Gastrocnemius medialis (tissue), 4 donors: ENCODE data around the gene IQCK. TPM values are rescaled to one million over a fixed set of nuclear protein-coding genes. Genes with fewer than 3 reads are reported as not detected.

ENCODE experiments used
- ATAC-seq, 2 donors: fragments of 150-250 bp; one replicate each; pipeline ENCODE4 v1.9.1; 2016
- DNase-seq, 2 donors: peaks; one replicate each; pipeline ENCODE4 v3.0.0-alpha.2; 2019
- H3K27ac ChIP-seq, 4 donors: fragments of 200-600 bp; sonication (generic); 1 replicate in 1 of 4; 2 replicates in 3 of 4; pipeline ENCODE4 v1.5.1; 2016 to 2018; ENCODE audit warnings: mild to moderate bottlenecking in 2 of 4, moderate library complexity in 1 of 4
- H3K27me3 ChIP-seq, 3 donors: fragments of 200-600 bp; sonication (generic) in 2 of 3; 1 replicate in 1 of 3; 2 replicates in 2 of 3; pipeline versions ENCODE4 v1.5.1 to v1.6.0; 2016 to 2019; ENCODE audit warnings: mild to moderate bottlenecking in 1 of 3, moderate library complexity in 1 of 3
- H3K36me3 ChIP-seq, 2 donors: fragments of 200-600 bp; sonication (generic) in 1 of 2; one replicate each; pipeline ENCODE4 v1.5.1; 2017 to 2018
- H3K4me1 ChIP-seq, 2 donors: fragments of 200-600 bp; sonication (generic) in 1 of 2; one replicate each; pipeline ENCODE4 v1.5.1; 2016 to 2017; ENCODE audit warnings: mild to moderate bottlenecking in 2 of 2
- H3K4me3 ChIP-seq, 4 donors: fragments of 200-600 bp; sonication (generic) in 3 of 4; 1 replicate in 1 of 4; 2 replicates in 3 of 4; pipeline ENCODE4 v1.5.1; 2016 to 2019; ENCODE audit warnings: mild to moderate bottlenecking in 2 of 4
- H3K9me3 ChIP-seq, 3 donors: fragments of 200-600 bp; sonication (generic) in 2 of 3; 1 replicate in 1 of 3; 2 replicates in 2 of 3; pipeline ENCODE4 v1.5.1; 2016 to 2019
- POLR2A ChIP-seq, 2 donors: fragments of 450-650 bp; IDR thresholded peaks; one replicate each; pipeline ENCODE4 v1.6.1; 2017; ENCODE audit warnings: antibody characterized with exemption in 2 of 2, mild to moderate bottlenecking in 2 of 2, moderate library complexity in 2 of 2
- in situ Hi-C, 4 donors: fragments of 200-750 bp; cut with MboI; loops; one replicate each; pipeline versions ENCODE4 v1.15.0 to v1.8.0; 2017; ENCODE audit warnings: low sequenced_read_pairs in 4 of 4
- intact Hi-C: fragments of 100-400 bp; cut with DNase I; formaldehyde crosslinking; loops from one replicate; pipeline ENCODE4 v1.15.1; 2023; ENCODE audit warnings: low total_unique reads
- total RNA-seq, 4 donors: library from RNA; depleted of rRNA; stranded (reverse); fragments of >200 nt; gene quantifications; one replicate each; pipeline versions ENCODE4 v1.1.0 to v1.2.3, GENCODE V29; 2016
- TF ChIP-seq, protein P1 (sequence below), 5 experiments: fragments of 450-650 bp in 3 of 5; fragments of 200-600 bp in 2 of 5; sonication (generic) in 2 of 5; IDR thresholded peaks in 4 of 5; conservative IDR thresholded peaks in 1 of 5; 1 replicate in 4 of 5; 2 replicates in 1 of 5; pipeline ENCODE4 v1.5.1; 2016 to 2019; ENCODE audit warnings: antibody characterized with exemption in 5 of 5, mild to moderate bottlenecking in 3 of 5, moderate library complexity in 3 of 5

Gene IQCK
- total RNA-seq, 4 donors from 2014 or later: 8.3 to 17.3 (median 9.4) TPM

DNA sequence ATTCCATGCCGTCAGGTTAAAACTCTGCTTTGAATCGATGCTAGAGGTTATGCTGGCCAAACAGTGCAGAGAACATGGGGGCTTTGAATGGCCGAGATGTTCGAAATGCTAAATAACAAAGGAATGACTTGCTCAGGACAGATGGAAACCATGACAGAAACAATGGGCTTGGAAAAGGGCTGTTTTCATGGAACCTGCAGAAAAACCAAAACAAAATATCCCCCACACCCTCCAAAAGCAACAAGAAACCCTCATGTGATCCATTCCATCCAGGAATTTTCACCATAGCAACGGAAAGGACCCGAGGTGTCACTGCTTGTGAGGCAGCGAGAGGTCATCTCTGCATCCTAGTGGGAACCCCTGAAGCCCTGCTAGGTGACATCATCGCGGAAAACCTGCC, 141.1 kb downstream of the IQCK start:
- Histone ChIP-seq H3K27me3 (no peaks in the 10 kb centered on the region), H3K27ac (peak overlapping the region in 3 of 4 donors; percentile 47 to 76 (median 75)), H3K9me3 (no peaks in the 10 kb centered on the region), H3K4me1 (peaks cover 23 to 42% of the 10 kb centered on the region in 2 donors), H3K4me3 (no peak overlapping the region), H3K36me3 (peaks cover 0 to 32% of the 10 kb centered on the region in 2 donors)
- in situ Hi-C loops: no loop called here
- intact Hi-C loops: no loop called here
- TF ChIP-seq, protein P1, sequence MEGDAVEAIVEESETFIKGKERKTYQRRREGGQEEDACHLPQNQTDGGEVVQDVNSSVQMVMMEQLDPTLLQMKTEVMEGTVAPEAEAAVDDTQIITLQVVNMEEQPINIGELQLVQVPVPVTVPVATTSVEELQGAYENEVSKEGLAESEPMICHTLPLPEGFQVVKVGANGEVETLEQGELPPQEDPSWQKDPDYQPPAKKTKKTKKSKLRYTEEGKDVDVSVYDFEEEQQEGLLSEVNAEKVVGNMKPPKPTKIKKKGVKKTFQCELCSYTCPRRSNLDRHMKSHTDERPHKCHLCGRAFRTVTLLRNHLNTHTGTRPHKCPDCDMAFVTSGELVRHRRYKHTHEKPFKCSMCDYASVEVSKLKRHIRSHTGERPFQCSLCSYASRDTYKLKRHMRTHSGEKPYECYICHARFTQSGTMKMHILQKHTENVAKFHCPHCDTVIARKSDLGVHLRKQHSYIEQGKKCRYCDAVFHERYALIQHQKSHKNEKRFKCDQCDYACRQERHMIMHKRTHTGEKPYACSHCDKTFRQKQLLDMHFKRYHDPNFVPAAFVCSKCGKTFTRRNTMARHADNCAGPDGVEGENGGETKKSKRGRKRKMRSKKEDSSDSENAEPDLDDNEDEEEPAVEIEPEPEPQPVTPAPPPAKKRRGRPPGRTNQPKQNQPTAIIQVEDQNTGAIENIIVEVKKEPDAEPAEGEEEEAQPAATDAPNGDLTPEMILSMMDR (IDR thresholded peaks at IDR 0.05 in 4 of 5, conservative IDR thresholded peaks at IDR 0.05 in 1 of 5): no peak
- no peak for TF ChIP-seq POLR2A (IDR thresholded peaks at IDR 0.05)
- ATAC-seq: no peak
- no peak for DNase-seq

DNA sequence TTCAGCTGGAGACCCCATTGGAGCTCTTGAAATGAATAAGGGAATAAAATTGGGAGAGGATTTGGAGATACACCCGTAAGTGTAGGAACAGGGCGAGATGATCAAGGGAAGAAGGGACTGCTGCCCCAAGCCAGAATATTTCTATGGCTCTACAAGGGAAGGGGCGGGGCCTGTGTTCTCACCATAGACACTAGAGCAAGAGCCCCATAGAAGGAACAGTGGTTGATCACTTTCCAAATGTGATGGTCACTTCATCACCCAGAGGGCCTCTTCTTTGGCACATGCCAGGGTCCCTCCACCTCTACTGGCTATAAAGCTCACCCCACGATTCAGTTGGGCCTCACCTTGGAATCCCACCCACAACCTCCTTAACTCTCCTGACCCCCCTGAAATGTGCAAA, 141.5 kb downstream of the IQCK start:
- in situ Hi-C loops (no loop called here), intact Hi-C loops (no loop called here)
- Histone ChIP-seq H3K9me3 (no peaks in the 10 kb centered on the region), H3K27me3 (no peaks in the 10 kb centered on the region), H3K4me1 (peaks cover 27 to 42% of the 10 kb centered on the region in 2 donors), H3K27ac (peak overlapping the region; percentile 47 to 79 (median 76)), H3K4me3 (no peak overlapping the region), H3K36me3 (peaks cover 0 to 32% of the 10 kb centered on the region in 2 donors)
- TF ChIP-seq POLR2A (IDR thresholded peaks at IDR 0.05): no peak
- TF ChIP-seq, protein P1 (IDR thresholded peaks at IDR 0.05 in 4 of 5, conservative IDR thresholded peaks at IDR 0.05 in 1 of 5): no peak
- ATAC-seq (no peak), DNase-seq (no peak)

DNA sequence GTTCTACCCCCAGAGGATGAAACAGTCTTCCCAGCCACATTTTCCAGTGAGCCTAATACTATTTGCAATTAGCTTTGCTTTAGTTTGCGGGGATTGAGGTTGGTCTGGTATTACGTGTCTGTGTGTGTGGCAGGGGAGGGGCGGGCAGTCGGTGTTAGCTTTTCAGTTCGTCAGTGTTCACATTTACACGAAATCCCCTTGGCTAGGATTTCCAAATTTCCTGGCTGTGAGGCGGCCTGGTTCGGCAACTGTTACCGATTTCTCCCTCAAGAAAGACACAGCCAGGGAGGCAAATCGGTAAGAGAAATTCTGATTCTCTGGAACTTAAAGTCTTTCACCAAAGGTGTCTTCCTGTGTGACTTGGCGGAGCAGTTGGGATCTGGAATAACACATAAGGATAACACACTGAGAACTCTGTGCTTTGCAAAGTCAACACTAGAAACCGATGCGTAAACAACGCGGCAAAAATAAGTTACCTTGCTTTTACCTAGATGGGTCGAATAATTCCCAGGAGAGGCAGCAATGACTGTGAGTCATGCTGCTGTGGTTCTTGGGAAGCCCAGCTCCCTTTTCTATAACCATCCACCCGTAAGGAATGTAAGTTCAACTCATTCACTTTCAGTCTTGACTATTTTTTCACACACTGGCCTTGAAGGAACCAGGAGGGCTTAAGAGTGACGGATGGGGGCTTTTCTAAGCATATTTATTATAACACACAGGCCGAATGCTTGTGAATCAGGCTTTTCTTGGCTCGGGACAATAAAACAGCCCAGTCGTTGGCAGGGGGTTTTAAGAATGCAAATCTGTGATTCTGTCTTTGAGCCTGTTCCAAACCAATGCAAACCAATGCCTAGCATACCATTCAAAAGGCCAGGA, 142.3 kb downstream of the IQCK start:
- Histone ChIP-seq H3K4me3 (no peak overlapping the region), H3K27ac (peak overlapping the region; percentile 47 to 79 (median 76)), H3K27me3 (no peaks in the 10 kb centered on the region), H3K9me3 (no peaks in the 10 kb centered on the region), H3K4me1 (peaks cover 30 to 48% of the 10 kb centered on the region in 2 donors), H3K36me3 (peaks cover 0 to 32% of the 10 kb centered on the region in 2 donors)
- TF ChIP-seq, protein P1 (IDR thresholded peaks at IDR 0.05 in 4 of 5, conservative IDR thresholded peaks at IDR 0.05 in 1 of 5): no peak
- TF ChIP-seq POLR2A (IDR thresholded peaks at IDR 0.05): no peak
- intact Hi-C loops: loop anchor here (1.0 kb wide), 1 partner anchor 29 kb away; no protein-coding TSS in a partner anchor
- ATAC-seq (peak in 1 of 2 donors; percentile 21), DNase-seq (no peak)
- in situ Hi-C loops: no loop called here

DNA sequence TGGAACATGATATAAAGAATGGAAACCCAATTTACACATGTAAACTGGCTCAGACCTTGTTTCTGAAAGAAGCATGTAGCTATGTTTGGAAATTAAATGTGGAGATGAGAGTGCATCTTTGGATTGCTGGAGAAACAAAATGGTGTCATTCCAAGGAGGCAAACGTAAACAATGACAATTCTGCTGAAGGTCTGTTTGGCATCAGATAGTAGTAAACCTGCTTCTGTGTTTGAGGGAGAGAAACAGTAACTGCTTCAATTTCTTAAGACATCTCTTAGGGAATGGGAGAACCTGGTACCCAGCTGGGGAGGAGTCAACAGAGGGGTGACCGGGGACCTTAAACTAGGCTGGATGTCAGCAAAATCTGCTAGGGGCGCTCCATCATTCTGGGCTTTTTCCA, 143.1 kb downstream of the IQCK start:
- H3K4me3 ChIP-seq: no peak overlapping the region

More for the DNA sequence above, 143.1 kb downstream of the IQCK start:
- TF ChIP-seq POLR2A (IDR thresholded peaks at IDR 0.05): no peak
- TF ChIP-seq, protein P1 (IDR thresholded peaks at IDR 0.05 in 4 of 5, conservative IDR thresholded peaks at IDR 0.05 in 1 of 5): no peak
- ATAC-seq (no peak), DNase-seq (no peak)
- Histone ChIP-seq H3K36me3 (peaks cover 0 to 29% of the 10 kb centered on the region in 2 donors), H3K27me3 (no peaks in the 10 kb centered on the region), H3K27ac (peak overlapping the region; percentile 31 to 79 (median 76)), H3K9me3 (no peaks in the 10 kb centered on the region), H3K4me1 (peaks cover 30 to 53% of the 10 kb centered on the region in 2 donors)
- in situ Hi-C loops (no loop called here), intact Hi-C loops (loop anchor here (1.0 kb wide), 1 partner anchor 30 kb away; no protein-coding TSS in a partner anchor)
